ENCODE results near the gene METAP1D.

DNA sequence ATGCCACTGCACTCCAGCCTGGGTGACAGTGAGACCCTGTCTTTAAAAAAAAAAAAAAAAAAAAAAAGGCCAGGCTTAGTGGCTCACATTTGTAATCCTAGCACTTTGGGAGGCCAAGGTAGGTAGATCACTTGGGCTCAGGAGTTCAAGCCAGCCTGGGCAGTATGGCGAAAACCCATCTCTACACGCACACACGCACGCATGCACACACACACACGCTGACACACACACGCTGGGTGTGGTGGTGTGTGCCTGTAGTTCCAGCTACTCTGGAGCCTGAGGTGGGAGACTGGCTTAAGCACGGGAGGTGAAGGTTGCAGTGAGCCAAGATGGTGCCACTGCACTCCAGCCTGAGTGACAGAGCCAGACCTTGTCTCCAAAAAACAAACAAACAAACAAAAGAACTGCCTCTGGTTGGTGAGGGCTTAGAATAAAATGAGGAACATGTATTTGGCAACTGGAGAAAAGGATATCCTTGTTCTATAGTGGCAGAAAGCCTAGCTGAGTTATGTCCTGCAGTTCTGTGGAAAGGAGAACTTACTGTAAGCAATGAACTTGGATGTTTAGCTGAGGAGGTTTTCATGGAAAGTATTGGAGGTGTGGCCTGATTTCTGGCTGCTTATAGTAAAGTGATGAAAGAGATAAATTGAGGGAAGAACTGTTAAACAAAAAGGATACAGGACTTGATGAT is 43.5 kb upstream of the METAP1D start:
- TF ChIP-seq, protein P1, sequence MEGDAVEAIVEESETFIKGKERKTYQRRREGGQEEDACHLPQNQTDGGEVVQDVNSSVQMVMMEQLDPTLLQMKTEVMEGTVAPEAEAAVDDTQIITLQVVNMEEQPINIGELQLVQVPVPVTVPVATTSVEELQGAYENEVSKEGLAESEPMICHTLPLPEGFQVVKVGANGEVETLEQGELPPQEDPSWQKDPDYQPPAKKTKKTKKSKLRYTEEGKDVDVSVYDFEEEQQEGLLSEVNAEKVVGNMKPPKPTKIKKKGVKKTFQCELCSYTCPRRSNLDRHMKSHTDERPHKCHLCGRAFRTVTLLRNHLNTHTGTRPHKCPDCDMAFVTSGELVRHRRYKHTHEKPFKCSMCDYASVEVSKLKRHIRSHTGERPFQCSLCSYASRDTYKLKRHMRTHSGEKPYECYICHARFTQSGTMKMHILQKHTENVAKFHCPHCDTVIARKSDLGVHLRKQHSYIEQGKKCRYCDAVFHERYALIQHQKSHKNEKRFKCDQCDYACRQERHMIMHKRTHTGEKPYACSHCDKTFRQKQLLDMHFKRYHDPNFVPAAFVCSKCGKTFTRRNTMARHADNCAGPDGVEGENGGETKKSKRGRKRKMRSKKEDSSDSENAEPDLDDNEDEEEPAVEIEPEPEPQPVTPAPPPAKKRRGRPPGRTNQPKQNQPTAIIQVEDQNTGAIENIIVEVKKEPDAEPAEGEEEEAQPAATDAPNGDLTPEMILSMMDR (IDR thresholded peaks at IDR 0.05): no peak
- no peak for TF ChIP-seq POLR2A (IDR thresholded peaks at IDR 0.05)
- no peak for TF ChIP-seq POLR2AphosphoS5 (IDR thresholded peaks at IDR 0.05)

All from prostate gland (tissue), 2 donors.